ENCODE results near the gene NUDC.
"Not testable (repeated sequence)": the region's sequence is repeated elsewhere in the genome, so short reads cannot be mapped to it uniquely, and the experiment has no call there.

NUDC gene

DNA sequence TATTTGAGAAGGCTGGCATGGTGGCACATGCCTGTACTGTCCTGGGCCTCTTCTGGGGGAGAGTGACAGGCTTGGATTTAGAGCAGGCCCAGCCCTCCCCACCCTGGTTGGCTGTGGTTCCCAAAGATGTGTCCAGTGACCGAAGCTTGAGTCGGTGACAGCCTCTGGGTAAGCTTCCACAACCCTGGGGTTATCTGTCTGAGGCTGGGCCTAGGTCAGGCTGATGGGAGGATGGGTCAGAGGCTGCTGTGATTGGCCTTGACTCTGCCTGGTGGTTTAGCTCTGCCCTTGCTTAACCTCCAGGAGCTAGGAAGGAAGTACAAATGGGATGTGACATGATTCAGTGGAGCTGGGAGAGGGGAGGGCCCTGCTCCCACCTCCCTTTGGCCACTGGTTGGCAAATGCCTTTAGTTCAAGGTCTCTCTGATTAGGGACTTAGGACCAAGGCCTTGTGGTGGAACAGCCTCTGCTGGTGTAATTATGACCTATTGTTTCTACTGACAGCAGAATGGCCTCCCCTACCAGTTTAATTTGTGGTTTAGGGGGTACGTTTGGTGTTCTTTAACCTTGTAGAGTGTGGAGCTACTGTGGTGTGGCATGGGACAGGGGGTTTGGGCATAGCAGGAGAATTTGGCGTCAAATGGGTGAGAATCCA, 16.6 kb downstream of the NUDC start:
- Histone ChIP-seq H3K4me1 (ENCODE audit: control insufficient read depth, insufficient read depth, low read length) (no peaks in the 10 kb centered on the region), H3K9me3 (ENCODE audit: control insufficient read depth in 2 of 2, low read length in 2 of 2) (no peaks in the 10 kb centered on the region), H3K27me3 (ENCODE audit: control insufficient read depth in 1 of 2, insufficient read depth in 2 of 2, low read length in 2 of 2) (no peaks in the 10 kb centered on the region), H3K4me3 (ENCODE audit: low read length in 2 of 2) (no peak overlapping the region), H3K27ac (ENCODE audit: low read length) (no peak overlapping the region), H3K36me3 (ENCODE audit: control insufficient read depth in 2 of 2, insufficient read depth in 2 of 2, low read length in 2 of 2) (peaks cover 21 to 31% of the 10 kb centered on the region in 2 donors), H3K9ac (ENCODE audit: low read length in 2 of 2) (no peak overlapping the region)

DNA sequence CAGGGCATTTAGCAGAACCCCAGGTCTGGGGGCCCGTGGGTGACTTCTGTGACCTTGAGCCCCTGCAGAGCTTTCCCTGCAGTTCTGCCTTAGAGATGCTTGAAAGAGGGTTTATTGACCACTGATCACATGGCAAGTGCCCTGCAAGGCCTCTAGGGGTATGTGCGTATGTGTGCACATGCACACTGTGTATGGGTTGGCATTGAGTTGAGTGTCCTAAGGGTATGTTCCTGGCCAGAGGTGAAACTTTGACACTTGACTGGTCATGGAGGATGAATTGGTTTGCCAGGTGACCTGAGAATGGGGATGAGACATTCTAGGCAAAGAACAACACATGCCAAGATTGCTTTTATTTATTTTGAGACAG, 17.1 kb downstream of the NUDC start:
- H3K4me1 ChIP-seq (ENCODE audit: control insufficient read depth, insufficient read depth, low read length), result no peaks in the 10 kb centered on the region
- H3K4me3 ChIP-seq (ENCODE audit: low read length in 2 of 2), result no peak overlapping the region
- no peaks in the 10 kb centered on the region for H3K27me3 ChIP-seq (ENCODE audit: control insufficient read depth in 1 of 2, insufficient read depth in 2 of 2, low read length in 2 of 2)
- no peak overlapping the region for H3K27ac ChIP-seq (ENCODE audit: low read length)
- H3K9ac ChIP-seq (ENCODE audit: low read length in 2 of 2), result no peak overlapping the region
- H3K9me3 ChIP-seq (ENCODE audit: control insufficient read depth in 2 of 2, low read length in 2 of 2), result no peaks in the 10 kb centered on the region
- peaks cover 26 to 34% of the 10 kb centered on the region in 2 donors for H3K36me3 ChIP-seq (ENCODE audit: control insufficient read depth in 2 of 2, insufficient read depth in 2 of 2, low read length in 2 of 2)

DNA sequence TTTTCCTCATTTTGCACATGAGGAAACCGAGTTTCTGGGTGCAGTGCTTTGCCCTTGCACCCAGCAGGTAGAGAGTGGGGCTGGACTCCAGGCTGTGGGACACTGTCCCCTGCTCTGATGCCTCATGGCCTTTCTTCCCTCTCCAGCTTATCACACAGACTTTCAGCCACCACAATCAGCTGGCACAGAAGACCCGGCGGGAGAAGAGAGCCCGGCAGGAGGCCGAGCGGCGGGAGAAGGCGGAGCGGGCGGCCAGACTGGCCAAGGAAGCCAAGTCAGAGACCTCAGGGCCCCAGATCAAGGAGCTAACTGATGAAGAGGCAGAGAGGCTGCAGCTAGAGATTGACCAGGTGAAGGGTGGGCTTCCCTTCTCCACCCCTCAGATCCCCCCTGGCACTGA, 19.8 kb downstream of the NUDC start:
- no peaks in the 10 kb centered on the region for H3K9me3 ChIP-seq (ENCODE audit: control insufficient read depth in 2 of 2, low read length in 2 of 2)
- H3K4me1 ChIP-seq (ENCODE audit: control insufficient read depth, insufficient read depth, low read length), result no peaks in the 10 kb centered on the region
- H3K36me3 ChIP-seq (ENCODE audit: control insufficient read depth in 2 of 2, insufficient read depth in 2 of 2, low read length in 2 of 2), result peaks cover 32 to 44% of the 10 kb centered on the region in 2 donors
- no peak overlapping the region for H3K27ac ChIP-seq (ENCODE audit: low read length)
- no peak overlapping the region for H3K4me3 ChIP-seq (ENCODE audit: low read length in 2 of 2)
- no peaks in the 10 kb centered on the region for H3K27me3 ChIP-seq (ENCODE audit: control insufficient read depth in 1 of 2, insufficient read depth in 2 of 2, low read length in 2 of 2)
- no peak overlapping the region for H3K9ac ChIP-seq (ENCODE audit: low read length in 2 of 2)

DNA sequence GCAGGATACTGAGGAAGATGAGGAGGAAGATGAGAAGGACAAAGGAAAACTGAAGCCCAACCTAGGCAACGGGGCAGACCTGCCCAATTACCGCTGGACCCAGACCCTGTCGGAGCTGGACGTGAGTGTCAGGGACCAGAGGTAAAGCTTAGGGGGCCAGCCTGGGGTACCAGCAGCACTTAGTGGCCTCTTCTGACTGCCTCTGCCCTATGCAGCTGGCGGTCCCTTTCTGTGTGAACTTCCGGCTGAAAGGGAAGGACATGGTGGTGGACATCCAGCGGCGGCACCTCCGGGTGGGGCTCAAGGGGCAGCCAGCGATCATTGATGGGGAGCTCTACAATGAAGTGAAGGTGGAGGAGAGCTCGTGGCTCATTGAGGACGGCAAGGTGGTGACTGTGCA, 21.1 kb downstream of the NUDC start:
- Histone ChIP-seq H3K27me3 (ENCODE audit: control insufficient read depth in 1 of 2, insufficient read depth in 2 of 2, low read length in 2 of 2) (no peaks in the 10 kb centered on the region), H3K4me3 (ENCODE audit: low read length in 2 of 2) (no peak overlapping the region), H3K9ac (ENCODE audit: low read length in 2 of 2) (no peak overlapping the region), H3K27ac (ENCODE audit: low read length) (no peak overlapping the region), H3K4me1 (ENCODE audit: control insufficient read depth, insufficient read depth, low read length) (no peaks in the 10 kb centered on the region), H3K36me3 (ENCODE audit: control insufficient read depth in 2 of 2, insufficient read depth in 2 of 2, low read length in 2 of 2) (peaks cover 32 to 49% of the 10 kb centered on the region in 2 donors), H3K9me3 (ENCODE audit: control insufficient read depth in 2 of 2, low read length in 2 of 2) (no peaks in the 10 kb centered on the region)

DNA sequence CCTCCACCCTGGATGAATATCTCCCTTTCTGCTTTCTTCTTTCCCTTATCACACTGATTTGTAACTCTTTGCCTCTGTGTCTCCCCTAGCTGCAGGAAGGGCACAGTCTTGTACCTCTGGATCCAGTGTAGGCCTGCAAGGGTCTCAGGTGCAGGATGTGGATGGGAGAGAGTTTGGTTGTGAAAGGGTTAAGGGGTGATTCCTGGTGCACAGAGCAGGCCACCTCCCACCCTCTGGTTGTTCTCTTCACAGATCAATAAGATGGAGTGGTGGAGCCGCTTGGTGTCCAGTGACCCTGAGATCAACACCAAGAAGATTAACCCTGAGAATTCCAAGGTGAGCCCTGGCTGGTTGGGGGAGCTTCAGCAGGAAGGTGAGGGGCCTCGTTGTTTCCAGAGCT, 23.6 kb downstream of the NUDC start:
- Histone ChIP-seq H3K9ac (ENCODE audit: low read length in 2 of 2) (no peak overlapping the region), H3K4me1 (ENCODE audit: control insufficient read depth, insufficient read depth, low read length) (no peaks in the 10 kb centered on the region), H3K27me3 (ENCODE audit: control insufficient read depth in 1 of 2, insufficient read depth in 2 of 2, low read length in 2 of 2) (no peaks in the 10 kb centered on the region), H3K27ac (ENCODE audit: low read length) (no peak overlapping the region), H3K36me3 (ENCODE audit: control insufficient read depth in 2 of 2, insufficient read depth in 2 of 2, low read length in 2 of 2) (peaks cover 32 to 42% of the 10 kb centered on the region in 2 donors), H3K9me3 (ENCODE audit: control insufficient read depth in 2 of 2, low read length in 2 of 2) (no peaks in the 10 kb centered on the region), H3K4me3 (ENCODE audit: low read length in 2 of 2) (no peak overlapping the region)

DNA sequence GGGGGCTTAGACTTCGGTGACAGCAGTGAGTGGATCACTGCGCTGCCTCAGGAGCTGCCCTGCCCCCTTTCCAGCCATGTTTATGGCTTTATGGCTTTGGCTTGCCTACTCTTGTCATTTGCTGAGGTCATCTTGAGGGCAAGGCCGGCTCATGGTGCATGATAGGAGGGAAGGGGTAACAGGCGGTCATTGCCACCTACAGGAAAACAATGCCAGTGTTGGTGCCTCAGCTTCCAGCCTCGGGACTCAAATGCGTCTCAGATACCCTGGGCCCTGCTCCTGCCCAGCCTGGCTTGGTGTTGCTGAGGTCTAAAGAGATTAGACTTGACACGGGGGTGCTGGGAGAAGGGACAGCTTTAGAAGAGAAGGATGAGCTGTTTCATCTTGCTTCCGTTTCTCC, 24.2 kb downstream of the NUDC start:
- Histone ChIP-seq H3K27ac (ENCODE audit: low read length) (no peak overlapping the region), H3K4me3 (ENCODE audit: low read length in 2 of 2) (no peak overlapping the region), H3K9me3 (ENCODE audit: control insufficient read depth in 2 of 2, low read length in 2 of 2) (no peaks in the 10 kb centered on the region), H3K4me1 (ENCODE audit: control insufficient read depth, insufficient read depth, low read length) (no peaks in the 10 kb centered on the region), H3K27me3 (ENCODE audit: control insufficient read depth in 1 of 2, insufficient read depth in 2 of 2, low read length in 2 of 2) (no peaks in the 10 kb centered on the region), H3K9ac (ENCODE audit: low read length in 2 of 2) (no peak overlapping the region), H3K36me3 (ENCODE audit: control insufficient read depth in 2 of 2, insufficient read depth in 2 of 2, low read length in 2 of 2) (peaks cover 32 to 42% of the 10 kb centered on the region in 2 donors)

DNA sequence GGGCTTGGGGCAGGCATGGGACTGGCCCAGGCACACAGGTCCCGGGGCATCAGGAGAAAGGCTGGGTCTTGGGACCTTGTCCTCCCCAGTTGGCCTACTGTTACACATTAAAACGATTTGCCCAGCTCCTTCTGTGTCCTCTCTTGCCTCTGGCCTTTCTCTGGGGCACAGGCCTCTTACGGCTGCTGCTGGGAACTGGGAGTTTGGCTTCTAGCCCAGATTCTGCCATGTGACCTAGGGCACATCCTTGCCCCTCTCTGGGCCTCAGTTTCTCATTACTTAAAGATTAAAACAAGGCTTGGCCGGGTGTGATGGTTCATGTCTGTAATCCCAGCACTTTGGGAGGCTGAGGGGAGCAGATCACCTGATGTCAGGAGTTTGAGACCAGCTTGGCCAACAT, 24.7 kb downstream of the NUDC start:
- Histone ChIP-seq H3K4me3 (ENCODE audit: low read length in 2 of 2) (no peak overlapping the region), H3K9me3 (ENCODE audit: control insufficient read depth in 2 of 2, low read length in 2 of 2) (no peaks in the 10 kb centered on the region), H3K9ac (ENCODE audit: low read length in 2 of 2) (no peak overlapping the region), H3K27me3 (ENCODE audit: control insufficient read depth in 1 of 2, insufficient read depth in 2 of 2, low read length in 2 of 2) (no peaks in the 10 kb centered on the region), H3K27ac (ENCODE audit: low read length) (no peak overlapping the region), H3K4me1 (ENCODE audit: control insufficient read depth, insufficient read depth, low read length) (no peaks in the 10 kb centered on the region), H3K36me3 (ENCODE audit: control insufficient read depth in 2 of 2, insufficient read depth in 2 of 2, low read length in 2 of 2) (peaks cover 30 to 40% of the 10 kb centered on the region in 2 donors)

DNA sequence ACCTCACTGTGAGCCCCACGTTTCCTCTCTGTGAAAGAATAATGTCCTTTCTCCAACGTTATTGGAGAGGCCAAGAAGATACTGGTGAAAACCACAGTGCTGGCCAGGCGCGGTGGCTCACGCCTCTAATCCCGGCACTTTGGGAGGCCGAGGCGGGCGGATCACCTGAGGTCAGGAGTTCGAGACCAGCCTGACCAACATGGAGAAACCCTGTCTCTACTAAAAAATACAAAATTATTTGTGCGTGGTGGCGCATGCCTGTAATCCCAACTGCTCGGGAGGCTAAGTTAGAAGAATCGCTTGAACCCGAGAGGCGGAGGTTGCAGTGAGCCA, 27.1 kb downstream of the NUDC start:
- H3K9ac ChIP-seq (ENCODE audit: low read length in 2 of 2); H3K4me1 ChIP-seq (ENCODE audit: control insufficient read depth, insufficient read depth, low read length); H3K9me3 ChIP-seq (ENCODE audit: control insufficient read depth in 2 of 2, low read length in 2 of 2); H3K4me3 ChIP-seq (ENCODE audit: low read length in 2 of 2); H3K27me3 ChIP-seq (ENCODE audit: control insufficient read depth in 1 of 2, insufficient read depth in 2 of 2, low read length in 2 of 2); H3K27ac ChIP-seq (ENCODE audit: low read length): not testable (repeated sequence)
- H3K36me3 ChIP-seq (ENCODE audit: control insufficient read depth in 2 of 2, insufficient read depth in 2 of 2, low read length in 2 of 2), result peaks cover 11 to 22% of the 10 kb centered on the region in 2 donors

DNA sequence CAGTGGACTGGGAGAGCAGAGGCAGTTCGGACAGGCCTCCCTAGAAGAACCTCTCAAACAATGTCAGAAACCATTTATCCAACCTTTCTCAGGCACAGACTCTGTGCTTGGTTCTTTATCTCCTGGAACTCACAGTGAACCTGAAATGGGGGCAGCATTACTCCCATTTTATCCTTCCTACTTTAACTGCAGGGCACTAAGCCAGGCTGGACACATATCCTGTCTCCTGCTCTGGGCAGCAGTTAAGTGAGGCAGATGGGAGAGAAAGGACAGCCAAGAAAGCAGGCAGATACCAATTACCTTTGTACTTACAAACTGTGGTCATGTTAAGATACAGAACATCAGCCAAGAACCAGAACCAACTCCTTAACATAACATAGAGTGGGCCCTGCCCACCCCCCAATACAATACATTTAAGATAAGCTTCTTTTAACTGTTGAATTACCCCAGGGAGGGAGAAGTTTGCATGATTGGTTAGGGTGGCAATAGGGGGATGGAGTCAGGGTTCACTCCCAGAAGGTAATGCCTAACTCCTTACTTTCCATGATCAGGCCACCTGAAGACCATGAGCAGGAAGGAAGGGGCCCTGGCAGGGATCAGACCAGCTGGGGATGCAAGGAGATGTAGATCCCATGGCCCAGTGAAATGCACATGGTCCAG, 27.9 kb downstream of the NUDC start:
- Histone ChIP-seq H3K36me3 (ENCODE audit: control insufficient read depth in 2 of 2, insufficient read depth in 2 of 2, low read length in 2 of 2) (peaks cover 10 to 19% of the 10 kb centered on the region in 2 donors), H3K4me1 (ENCODE audit: control insufficient read depth, insufficient read depth, low read length) (no peaks in the 10 kb centered on the region), H3K9me3 (ENCODE audit: control insufficient read depth in 2 of 2, low read length in 2 of 2) (no peaks in the 10 kb centered on the region), H3K27ac (ENCODE audit: low read length) (no peak overlapping the region), H3K27me3 (ENCODE audit: control insufficient read depth in 1 of 2, insufficient read depth in 2 of 2, low read length in 2 of 2) (no peaks in the 10 kb centered on the region), H3K4me3 (ENCODE audit: low read length in 2 of 2) (no peak overlapping the region), H3K9ac (ENCODE audit: low read length in 2 of 2) (no peak overlapping the region)

DNA sequence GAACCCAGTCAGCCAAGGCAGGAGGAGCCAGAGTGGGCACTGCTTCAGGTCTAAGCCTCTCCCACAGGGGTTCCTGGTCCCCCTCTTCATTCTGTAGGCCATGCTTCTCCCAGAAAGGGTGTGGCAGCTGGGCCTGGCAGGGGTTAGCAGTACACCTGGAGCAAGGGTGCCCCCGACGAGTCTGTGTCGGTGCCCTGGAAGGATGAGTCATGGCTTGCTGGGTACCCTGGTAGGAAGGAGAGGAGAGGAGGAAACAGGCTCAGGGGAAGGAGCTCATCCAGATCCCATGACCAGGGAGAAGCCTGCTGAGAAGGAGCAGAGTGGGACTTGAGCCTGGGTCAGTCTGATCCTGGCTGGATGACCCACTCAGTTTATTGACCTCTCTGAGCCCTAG, 28.4 kb downstream of the NUDC start:
- peaks cover 10 to 18% of the 10 kb centered on the region in 2 donors for H3K36me3 ChIP-seq (ENCODE audit: control insufficient read depth in 2 of 2, insufficient read depth in 2 of 2, low read length in 2 of 2)
- no peak overlapping the region for H3K4me3 ChIP-seq (ENCODE audit: low read length in 2 of 2)
- H3K27ac ChIP-seq (ENCODE audit: low read length), result no peak overlapping the region
- H3K27me3 ChIP-seq (ENCODE audit: control insufficient read depth in 1 of 2, insufficient read depth in 2 of 2, low read length in 2 of 2), result no peaks in the 10 kb centered on the region
- no peaks in the 10 kb centered on the region for H3K4me1 ChIP-seq (ENCODE audit: control insufficient read depth, insufficient read depth, low read length)
- no peak overlapping the region for H3K9ac ChIP-seq (ENCODE audit: low read length in 2 of 2)
- H3K9me3 ChIP-seq (ENCODE audit: control insufficient read depth in 2 of 2, low read length in 2 of 2), result no peaks in the 10 kb centered on the region

DNA sequence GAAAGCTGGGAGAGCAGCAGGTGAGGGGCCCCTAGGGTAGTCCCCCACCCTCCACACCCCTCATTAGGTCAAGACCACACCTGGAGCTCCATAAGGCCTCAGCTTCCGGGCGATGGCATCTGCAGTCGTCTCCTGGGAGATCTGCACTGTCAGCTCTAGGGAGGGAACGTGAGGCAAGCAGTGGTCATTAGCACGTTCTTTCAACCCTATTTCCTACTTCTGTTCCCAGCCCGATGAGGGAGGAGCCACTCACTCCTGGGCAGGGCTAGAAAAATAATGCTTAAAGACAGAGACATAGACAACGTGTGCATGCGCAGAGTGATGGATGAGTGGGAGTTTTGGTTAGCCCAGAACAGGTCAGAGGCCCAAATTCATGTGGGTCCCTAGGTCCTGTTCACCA, 29.1 kb downstream of the NUDC start:
- H3K4me3 ChIP-seq (ENCODE audit: low read length in 2 of 2), result no peak overlapping the region
- H3K36me3 ChIP-seq (ENCODE audit: control insufficient read depth in 2 of 2, insufficient read depth in 2 of 2, low read length in 2 of 2), result peaks cover 3 to 12% of the 10 kb centered on the region in 2 donors
- no peaks in the 10 kb centered on the region for H3K9me3 ChIP-seq (ENCODE audit: control insufficient read depth in 2 of 2, low read length in 2 of 2)
- no peaks in the 10 kb centered on the region for H3K4me1 ChIP-seq (ENCODE audit: control insufficient read depth, insufficient read depth, low read length)
- H3K27ac ChIP-seq (ENCODE audit: low read length), result no peak overlapping the region
- no peaks in the 10 kb centered on the region for H3K27me3 ChIP-seq (ENCODE audit: control insufficient read depth in 1 of 2, insufficient read depth in 2 of 2, low read length in 2 of 2)
- H3K9ac ChIP-seq (ENCODE audit: low read length in 2 of 2), result no peak overlapping the region

All from stomach smooth muscle (tissue), 2 donors.